Glutamatergic neuron (in vitro differentiated cells): ENCODE measurements around the gene PLEKHH2. TPM values are rescaled to one million over a fixed set of nuclear protein-coding genes. Genes with fewer than 3 reads are reported as not detected.
"Not testable (repeated sequence)": the region's sequence is repeated elsewhere in the genome, so short reads cannot be mapped to it uniquely, and the experiment has no call there.

Experiments used
- DNase-seq: peaks from one replicate; pipeline ENCODE4 v3.0.0; 2022
- H3K27ac Mint-ChIP-seq: one replicate; pipeline ENCODE4 v1.8.0; 2020; ENCODE audit warnings: mild to moderate bottlenecking, mixed read lengths, inconsistent platforms; ENCODE audit not compliant: unreplicated experiment
- H3K27me3 Mint-ChIP-seq: one replicate; pipeline ENCODE4 v1.8.0; 2020; ENCODE audit warnings: mild to moderate bottlenecking, moderate library complexity, mixed read lengths, inconsistent platforms; ENCODE audit not compliant: unreplicated experiment
- H3K36me3 Mint-ChIP-seq: one replicate; pipeline ENCODE4 v1.8.0; 2020; ENCODE audit warnings: mild to moderate bottlenecking, mixed read lengths, inconsistent platforms; ENCODE audit not compliant: unreplicated experiment
- H3K4me1 Mint-ChIP-seq: one replicate; pipeline ENCODE4 v1.8.0; 2020; ENCODE audit warnings: mild to moderate bottlenecking, low read depth, mixed read lengths, inconsistent platforms; ENCODE audit not compliant: unreplicated experiment
- H3K4me3 Mint-ChIP-seq: one replicate; pipeline ENCODE4 v1.8.0; 2020; ENCODE audit warnings: mild to moderate bottlenecking, mixed read lengths, inconsistent platforms; ENCODE audit not compliant: unreplicated experiment
- H3K9me3 Mint-ChIP-seq: one replicate; pipeline ENCODE4 v1.8.0; 2020; ENCODE audit warnings: mild to moderate bottlenecking, moderate library complexity, mixed read lengths, inconsistent platforms; ENCODE audit not compliant: unreplicated experiment
- CTCF ChIP-seq: fragments of 200-600 bp; sonication (generic); IDR thresholded peaks from one replicate; pipeline ENCODE4 v1.5.0; 2021; ENCODE audit not compliant: partially characterized antibody, unreplicated experiment
- long read RNA-seq: library from polyadenylated mRNA; unstranded; transcript quantifications from one replicate; pipeline ENCODE4 v2.0.0, GENCODE V29; 2020; ENCODE audit not compliant: unreplicated experiment
- total RNA-seq: library from RNA; stranded (reverse); fragmentation: NEBNext Ultra II Directional; extraction: Animal tissue kit (Norgen Biotek cat#: 25700); gene quantifications from one replicate; pipeline ENCODE4 v1.2.1, GENCODE V29; 2021; ENCODE audit not compliant: unreplicated experiment

Gene PLEKHH2
- total RNA-seq: 0.71 TPM
- long read RNA-seq: 0 reads

GRCh38 chr2:43637030-43637803 is at the start of gene PLEKHH2:
PLEKHH2 (plus strand) TSS chr2:43637260; CDS start chr2:43644674, 7,414 bp downstream.
- H3K27me3 Mint-ChIP-seq: peaks cover 2% of the 10 kb centered on the region
- peaks cover 4% of the 10 kb centered on the region for H3K9me3 Mint-ChIP-seq
- H3K4me3 Mint-ChIP-seq: peak within 1 kb of the TSS; percentile 87
- peaks cover 4% of the 10 kb centered on the region for H3K4me1 Mint-ChIP-seq
- no peaks in the 10 kb centered on the region for H3K36me3 Mint-ChIP-seq
- DNase-seq: peak; percentile 93
- no peak within 1 kb of the TSS for H3K27ac Mint-ChIP-seq
- no peak for TF ChIP-seq CTCF

- DNase-seq: no peak
- peaks cover 8% of the 10 kb centered on the region for H3K9me3 Mint-ChIP-seq
- H3K4me1 Mint-ChIP-seq: peaks cover 10% of the 10 kb centered on the region
- H3K36me3 Mint-ChIP-seq: no peaks in the 10 kb centered on the region
- H3K27me3 Mint-ChIP-seq: peaks cover 4% of the 10 kb centered on the region
- TF ChIP-seq CTCF: no peak
- no peak overlapping the region for H3K4me3 Mint-ChIP-seq
- no peak overlapping the region for H3K27ac Mint-ChIP-seq
These were observed 44.6 kb upstream of the PLEKHH2 start for GRCh38 chr2:43592443-43592842.

- TF ChIP-seq CTCF: no peak
- Mint-ChIP-seq H3K27me3 (peaks cover 4% of the 10 kb centered on the region), H3K4me1 (peaks cover 10% of the 10 kb centered on the region), H3K36me3 (no peaks in the 10 kb centered on the region), H3K4me3 (no peak overlapping the region), H3K27ac (no peak overlapping the region), H3K9me3 (peaks cover 8% of the 10 kb centered on the region)
- no peak for DNase-seq
These were observed 43.8 kb upstream of the PLEKHH2 start for GRCh38 chr2:43593254-43593653.

- Mint-ChIP-seq H3K36me3 (no peaks in the 10 kb centered on the region), H3K27ac (no peak overlapping the region), H3K9me3 (peaks cover 8% of the 10 kb centered on the region), H3K4me1 (peaks cover 10% of the 10 kb centered on the region), H3K4me3 (peak overlapping the region; percentile 92), H3K27me3 (peaks cover 6% of the 10 kb centered on the region)
- no peak for DNase-seq
- no peak for TF ChIP-seq CTCF
These were observed 42.2 kb upstream of the PLEKHH2 start for GRCh38 chr2:43594875-43595274.

- Mint-ChIP-seq H3K36me3 (no peaks in the 10 kb centered on the region), H3K9me3 (peaks cover 8% of the 10 kb centered on the region), H3K27ac (peak within 1 kb of the TSS; percentile 96), H3K4me3 (peak within 1 kb of the TSS; percentile 92), H3K27me3 (peaks cover 6% of the 10 kb centered on the region), H3K4me1 (peaks cover 10% of the 10 kb centered on the region)
- peak; percentile 99 for DNase-seq
- TF ChIP-seq CTCF: no peak
These were observed 41.3 kb upstream of the PLEKHH2 start, which contains the start of gene THADA for GRCh38 chr2:43595603-43596412. THADA (minus strand) TSS chr2:43596038; CDS start chr2:43592392, 3,646 bp downstream.

GRCh38 chr2:43600596-43600995 is 36.5 kb upstream of the PLEKHH2 start:
- not testable (repeated sequence) for H3K36me3 Mint-ChIP-seq, H3K4me1 Mint-ChIP-seq

More at GRCh38 chr2:43600596-43600995, 36.5 kb upstream of the PLEKHH2 start:
- not testable (repeated sequence) for H3K27me3 Mint-ChIP-seq, DNase-seq, H3K9me3 Mint-ChIP-seq, H3K27ac Mint-ChIP-seq, H3K4me3 Mint-ChIP-seq
